K562 (cell line): ENCODE measurements around the gene TOGARAM2. TPM values are rescaled to one million over a fixed set of nuclear protein-coding genes. Genes with fewer than 3 reads are reported as not detected.

Experiments
- ATAC-seq: fragments of 200-7000 bp; cut with Tn5 transposase; 3 replicates; pipeline ENCODE4 v1.9.1; 2020; ENCODE audit warnings: moderate library complexity
- BruUV-seq: library from RNA; stranded (reverse); fragments of 400-500 nt; replicated peaks from 2 replicates; lab custom pipeline; 2021; lab: Mats Ljungman, UMichigan
- CTCF ChIA-PET: fragments of 300-600 bp; formaldehyde crosslinking; extraction: SDS; loops from one replicate; lab custom pipeline; 2021; ENCODE audit warnings: low intra/inter-chr PET ratio; lab: Yijun Ruan, JAX
- POLR2A ChIA-PET: fragments of 300-600, 350-650 bp; sonication (Branson Sonifier 250); formaldehyde crosslinking; extraction: SDS; loops from one replicate; lab custom pipeline; 2021; ENCODE audit warnings: antibody characterized with exemption, inconsistent platforms; lab: Yijun Ruan, JAX
- DNase-seq, 4 experiments: peaks; one replicate each; pipeline versions ENCODE4 v3.0.0 to v3.0.0-alpha.2; 2011 to 2018; ENCODE audit warnings: low spot score in 3 of 4, mixed read lengths in 3 of 4; ENCODE audit errors: extremely low read depth in 1 of 4
- FAIRE-seq: peaks from 2 replicates; lab custom pipeline; 2011; peaks lifted over from hg19 to GRCh38; lab: Jason Lieb, UNC
- H2AFZ ChIP-seq: 2 replicates; pipeline ENCODE4 v1.6.0; 2011; ENCODE audit warnings: low read depth, low read length, control low read depth, inconsistent platforms
- H3K27ac ChIP-seq: fragments of 200-600 bp; 3 replicates; pipeline ENCODE4 v1.8.0; 2011; ENCODE audit warnings: low read depth, mild to moderate bottlenecking, control low read depth, inconsistent platforms, low read length, moderate library complexity, mixed read lengths; ENCODE audit errors: extremely low read depth
- H3K27me3 ChIP-seq, 2 experiments: fragments of 300-600 bp in 1 of 2; 2 replicates in 1 of 2; 3 replicates in 1 of 2; pipeline versions ENCODE4 v1.6.0 to v1.8.0; 2011; ENCODE audit warnings: inconsistent platforms in 2 of 2, low read length in 2 of 2, mild to moderate bottlenecking in 1 of 2, mixed read lengths in 1 of 2, moderate library complexity in 1 of 2; ENCODE audit not compliant: control insufficient read depth in 2 of 2, insufficient read depth in 2 of 2
- H3K36me3 ChIP-seq: fragments of 300-600 bp; 3 replicates; pipeline ENCODE4 v1.8.0; 2011; ENCODE audit warnings: mild to moderate bottlenecking, low read length, inconsistent platforms; ENCODE audit not compliant: control insufficient read depth, insufficient read depth
- H3K4me1 ChIP-seq, 2 experiments: fragments of 200-600 bp in 1 of 2; replicated peaks in 1 of 2; 2 replicates in 1 of 2; 3 replicates in 1 of 2; pipeline versions ENCODE4 v1.5.1 to v1.8.0; 2011; ENCODE audit warnings: inconsistent platforms in 2 of 2, low read length in 2 of 2, mild to moderate bottlenecking in 1 of 2, mixed read lengths in 1 of 2, moderate library complexity in 1 of 2; ENCODE audit not compliant: control insufficient read depth in 2 of 2, insufficient read depth in 2 of 2
- H3K4me2 ChIP-seq: 2 replicates; pipeline ENCODE4 v1.6.1; 2011; ENCODE audit warnings: low read length, control low read depth, inconsistent platforms, mixed read lengths; ENCODE audit not compliant: insufficient read depth
- H3K4me3 ChIP-seq: fragments of 200-600 bp; sonication (generic), shearing (Covaris generic); 2 replicates; pipeline ENCODE4 v1.5.1; 2016; ENCODE audit warnings: control low read depth, inconsistent platforms
- H3K79me2 ChIP-seq: fragments of 200-600 bp; 3 replicates; pipeline ENCODE4 v1.8.0; 2011; ENCODE audit warnings: low read length, inconsistent platforms; ENCODE audit not compliant: control insufficient read depth, insufficient read depth
- H3K9ac ChIP-seq, 2 experiments: 2 replicates each; pipeline versions ENCODE4 v1.6.0 to v1.6.1; 2011; ENCODE audit warnings: low read depth in 2 of 2, low read length in 2 of 2, control low read depth in 1 of 2, inconsistent platforms in 1 of 2, mild to moderate bottlenecking in 1 of 2, mixed read lengths in 1 of 2; ENCODE audit not compliant: insufficient read depth in 1 of 2
- H3K9me1 ChIP-seq: one replicate; pipeline ENCODE4 v1.6.0; 2011; ENCODE audit warnings: inconsistent platforms, mild to moderate bottlenecking, low read length, moderate library complexity; ENCODE audit not compliant: control insufficient read depth, insufficient read depth
- H3K9me3 ChIP-seq: replicated peaks from 2 replicates; pipeline ENCODE4 v1.5.1; 2011; ENCODE audit warnings: low read depth, low read length, inconsistent platforms; ENCODE audit not compliant: control insufficient read depth, insufficient read depth
- H4K20me1 ChIP-seq: replicated peaks from 2 replicates; pipeline ENCODE4 v1.6.1; 2011; ENCODE audit warnings: low read length, inconsistent platforms, mixed read lengths; ENCODE audit not compliant: control insufficient read depth, insufficient read depth
- FOXA1 ChIP-seq: fragments of 450-650 bp; IDR thresholded peaks from 2 replicates; pipeline ENCODE4 v1.6.1; 2016; ENCODE audit warnings: mild to moderate bottlenecking, borderline replicate concordance
- HCFC1 ChIP-seq: IDR thresholded peaks from 2 replicates; pipeline ENCODE4 v1.6.1; 2012; ENCODE audit warnings: low read depth, low read length, improper control_type of control experiment
- JUNB ChIP-seq: fragments of 450-650 bp; formaldehyde crosslinking; conservative IDR thresholded peaks from 2 replicates; pipeline ENCODE4 v1.4.0; 2020; ENCODE audit warnings: mild to moderate bottlenecking
- TCF7 ChIP-seq: sonication (generic); IDR thresholded peaks from 2 replicates; pipeline ENCODE4 v1.6.1; 2016; ENCODE audit warnings: antibody characterized with exemption, borderline replicate concordance
- TRIM24 ChIP-seq, 2 experiments: fragments of 450-650 bp; IDR thresholded peaks; 2 replicates each; pipeline ENCODE4 v1.6.1; 2016
- ZBTB33 ChIP-seq: sonication (generic); formaldehyde crosslinking; IDR thresholded peaks from 2 replicates; pipeline ENCODE4 v1.8.1; 2023; ENCODE audit warnings: mild to moderate bottlenecking, missing genetic modification reagents
- ZFP36 ChIP-seq: fragments of 150-350 bp; IDR thresholded peaks from 2 replicates; pipeline ENCODE4 v1.6.1; 2018; ENCODE audit warnings: low read length, low read depth; ENCODE audit not compliant: partially characterized antibody
- ZNF347 ChIP-seq: fragments of 450-650 bp; formaldehyde crosslinking; IDR thresholded peaks from 2 replicates; pipeline ENCODE4 v1.4.0; 2020; ENCODE audit warnings: low read depth, mild to moderate bottlenecking, moderate library complexity
- ZNF79 ChIP-seq: fragments of 250-450 bp; sonication (Bioruptor Pico); IDR thresholded peaks from 2 replicates; pipeline ENCODE4 v1.4.0; 2020; ENCODE audit warnings: low read depth, mild to moderate bottlenecking, moderate library complexity
- WGBS: fragments of 100-300 bp; shearing (Covaris generic); methylation state at CpG from one replicate; pipeline ENCODE4 v1.1.6; 2016; ENCODE audit warnings: low coverage, mixed read lengths; ENCODE audit not compliant: insufficient coverage; ENCODE audit errors: missing lambda C conversion rate; 5-methylcytosine and 5-hydroxymethylcytosine counted together
- in situ Hi-C: fragments of 300-500 bp; cut with MboI; formaldehyde crosslinking; loops from 4 replicates; pipeline ENCODE4 v1.15.0; 2018; ENCODE audit warnings: inconsistent platforms, mixed read lengths
- intact Hi-C: fragments of 100-400 bp; cut with micrococcal nuclease; formaldehyde crosslinking; loops from 2 replicates; pipeline ENCODE4 v1.14.2; 2022
- polyA plus RNA-seq, 8 experiments: library from polyadenylated mRNA; depleted of rRNA in 4 of 8; stranded (reverse) in 5 of 8; unstranded in 3 of 8; fragments of >200 nt; fragmentation: Nextera tagmentation in 2 of 8; fragmentation: Illumina TruSeq in 1 of 8; extraction: Ambion mirVana in 2 of 8; extraction: Trizol in 1 of 8; gene quantifications; 2 replicates each; pipeline versions ENCODE4 v1.2.1 to v1.2.3, GENCODE V29; 2011 to 2014; ENCODE audit warnings: inconsistent platforms in 1 of 8, missing spikeins in 1 of 8
- total RNA-seq, 7 experiments: library from RNA; depleted of rRNA in 6 of 7; stranded (reverse); fragments of >200 nt in 6 of 7; fragmentation: Illumina TruSeq in 2 of 7; extraction: Trizol in 2 of 7; gene quantifications; 2 replicates each; pipeline versions ENCODE4 v1.2.1 to v1.2.3, GENCODE V29; 2011 to 2021; ENCODE audit warnings: low replicate concordance in 1 of 7
- TF ChIP-seq, protein P1 (sequence below): sonication (generic); IDR thresholded peaks from 2 replicates; pipeline ENCODE4 v1.6.1; 2016

Gene TOGARAM2
- total and polyA plus RNA-seq, 9 of the 15 experiments (the other 6 are each of a cell fraction or from before 2014, with no cell fraction given), result not detected

GRCh38 chr2:28978606-28979005, 2.5 kb upstream of the TOGARAM2 start:
- Histone ChIP-seq H3K4me1 (no peaks in the 10 kb centered on the region; a peak in 1 of 5 replicates), H3K27ac (no peak overlapping the region), H2AFZ (no peak overlapping the region), H3K9me3 (no peaks in the 10 kb centered on the region), H4K20me1 (no peaks in the 10 kb centered on the region), H3K9ac (no peak overlapping the region), H3K79me2 (no peaks in the 10 kb centered on the region), H3K27me3 (peaks cover 2 to 47% of the 10 kb centered on the region in 2 experiments; a peak in 3 of 5 replicates), H3K9me1 (no peaks in the 10 kb centered on the region), H3K36me3 (no peaks in the 10 kb centered on the region), H3K4me3 (no peak overlapping the region), H3K4me2 (no peak overlapping the region)
- ChIA-PET CTCF (no interaction called here), POLR2A (interaction anchor here (0.8 kb wide), 2 partner anchors 9 to 75 kb away, joined by 4 to 6 read pairs; no protein-coding TSS in a partner anchor)
- WGBS, result 0% methylated on average over 6 of the region's 6 CpGs
- no TSS peak for BruUV-seq
- ATAC-seq, result no peak
- intact Hi-C loops (no loop called here), in situ Hi-C loops (no loop called here)
- TF ChIP-seq ZNF347 (CRISPR knock-in tag) (no peak), TRIM24 (IDR thresholded peaks at IDR 0.05) (no peak)
- no peak for FAIRE-seq
- DNase-seq, result no peak

- H3K9ac ChIP-seq, result no peak overlapping the region
- H3K27me3 ChIP-seq, result peaks cover 2 to 51% of the 10 kb centered on the region in 2 experiments; a peak in 3 of 5 replicates
- CTCF ChIA-PET, result no interaction called here
- TF ChIP-seq, protein P1, sequence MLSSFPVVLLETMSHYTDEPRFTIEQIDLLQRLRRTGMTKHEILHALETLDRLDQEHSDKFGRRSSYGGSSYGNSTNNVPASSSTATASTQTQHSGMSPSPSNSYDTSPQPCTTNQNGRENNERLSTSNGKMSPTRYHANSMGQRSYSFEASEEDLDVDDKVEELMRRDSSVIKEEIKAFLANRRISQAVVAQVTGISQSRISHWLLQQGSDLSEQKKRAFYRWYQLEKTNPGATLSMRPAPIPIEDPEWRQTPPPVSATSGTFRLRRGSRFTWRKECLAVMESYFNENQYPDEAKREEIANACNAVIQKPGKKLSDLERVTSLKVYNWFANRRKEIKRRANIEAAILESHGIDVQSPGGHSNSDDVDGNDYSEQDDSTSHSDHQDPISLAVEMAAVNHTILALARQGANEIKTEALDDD, result no peak
- TF ChIP-seq FOXA1 (no peak), ZFP36 (no peak), ZNF79 (no peak), HCFC1 (no peak), JUNB (CRISPR knock-in tag) (no peak), TCF7 (no peak), ZBTB33 (no peak)
- no TSS peak for BruUV-seq
- H3K36me3 ChIP-seq, result no peaks in the 10 kb centered on the region
- intact Hi-C loops, result no loop called here
- ATAC-seq (no peak), FAIRE-seq (no peak), DNase-seq (no peak)
- no peak overlapping the region for H3K4me3 ChIP-seq
- in situ Hi-C loops, result no loop called here
- no peak overlapping the region for H3K27ac ChIP-seq
- POLR2A ChIA-PET, result interaction anchor here (0.8 to 1.5 kb wide), 2 partner anchors 10 to 75 kb away, joined by 3 to 4 read pairs; no protein-coding TSS in a partner anchor
- no peaks in the 10 kb centered on the region for H3K79me2 ChIP-seq
- no peaks in the 10 kb centered on the region for H3K9me1 ChIP-seq
- no peaks in the 10 kb centered on the region for H4K20me1 ChIP-seq
- 0% methylated on average over 7 of the region's 7 CpGs for WGBS
- no peaks in the 10 kb centered on the region for H3K9me3 ChIP-seq
- H3K4me2 ChIP-seq, result no peak overlapping the region
- H3K4me1 ChIP-seq, result no peaks in the 10 kb centered on the region; a peak in 1 of 5 replicates
- no peak overlapping the region for H2AFZ ChIP-seq
These were observed 2.1 kb upstream of the TOGARAM2 start for GRCh38 chr2:28979041-28979440.
